Astrocyte of the hippocampus (primary cell): ENCODE results near the gene SDE2.
"Not testable (repeated sequence)": the region's sequence is repeated elsewhere in the genome, so short reads cannot be mapped to it uniquely, and the experiment has no call there.

Experiments used
- DNase-seq: peaks from one replicate; pipeline ENCODE4 v3.0.0; 2011; ENCODE audit warnings: low read depth, low spot score

SDE2 gene

DNA sequence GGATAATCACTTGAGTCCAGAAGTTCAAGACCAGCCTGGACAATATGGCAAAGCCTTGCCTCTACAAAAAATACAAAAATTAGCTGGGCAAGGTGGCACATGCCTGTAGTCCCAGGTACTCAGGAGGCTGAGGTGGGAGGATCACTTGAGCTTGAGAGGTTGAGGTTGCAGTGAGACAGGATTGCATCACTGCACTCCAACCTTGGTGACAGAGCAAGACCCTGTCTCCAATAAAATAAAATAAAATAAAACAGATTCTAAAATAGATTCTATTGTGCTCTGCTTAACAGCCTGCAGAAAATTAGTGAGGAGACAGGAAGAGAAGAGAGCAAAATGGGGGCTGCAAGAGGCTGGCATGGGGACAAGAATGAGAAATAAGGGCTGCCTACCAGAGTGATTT lies 7.5 kb upstream of the SDE2 start:
- DNase-seq = no peak

DNA sequence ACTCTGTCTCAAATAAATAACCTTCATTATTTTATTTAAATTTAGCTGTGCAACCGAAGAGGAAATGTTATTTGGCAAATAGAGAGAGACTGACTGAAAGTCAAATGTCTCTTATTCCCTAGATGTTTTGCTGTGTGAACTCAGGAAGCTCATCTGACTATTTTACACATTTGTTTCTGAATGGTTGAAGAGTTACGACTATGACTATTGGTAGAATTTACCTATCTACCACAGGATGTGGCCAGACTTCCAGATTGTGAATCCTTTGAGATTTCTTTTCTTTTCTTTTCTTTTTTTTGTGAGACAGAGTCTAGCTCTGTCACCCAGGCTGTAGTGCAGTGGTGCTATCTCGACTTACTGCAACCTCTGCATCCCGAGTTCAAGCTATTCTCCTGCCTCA lies 5.3 kb upstream of the SDE2 start:
- no peak for DNase-seq

DNA sequence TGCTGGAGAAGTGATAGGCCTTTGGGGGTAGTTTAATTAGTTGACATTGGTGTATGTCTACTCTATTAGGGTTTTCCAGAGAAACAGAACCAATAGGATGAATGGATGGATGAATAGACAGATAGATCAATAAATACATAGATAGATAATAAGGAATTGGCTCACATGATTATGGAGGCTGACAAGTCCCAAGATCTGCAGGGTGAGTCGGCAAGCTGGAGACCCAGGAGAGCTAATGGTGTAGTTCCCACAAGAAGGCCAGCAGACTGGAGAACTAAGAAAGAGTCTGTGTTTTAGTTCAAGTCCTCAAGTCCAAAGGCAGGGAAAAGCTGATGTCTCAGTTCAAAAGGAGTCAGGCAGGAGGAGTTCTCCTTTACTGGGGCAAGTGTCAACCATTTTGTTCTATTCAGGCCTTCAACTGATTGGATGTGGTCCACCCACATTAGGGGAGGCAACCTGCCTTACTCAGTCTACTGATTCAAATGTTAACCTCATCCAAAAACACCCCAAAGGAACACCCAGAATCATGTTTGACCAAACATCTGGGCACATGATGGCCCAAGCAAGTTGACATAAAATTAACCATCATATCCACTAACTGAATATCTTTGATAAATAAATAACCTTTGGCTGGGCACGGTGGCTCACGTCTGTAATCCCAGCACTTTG lies 4.5 kb upstream of the SDE2 start:
- DNase-seq = no peak

DNA sequence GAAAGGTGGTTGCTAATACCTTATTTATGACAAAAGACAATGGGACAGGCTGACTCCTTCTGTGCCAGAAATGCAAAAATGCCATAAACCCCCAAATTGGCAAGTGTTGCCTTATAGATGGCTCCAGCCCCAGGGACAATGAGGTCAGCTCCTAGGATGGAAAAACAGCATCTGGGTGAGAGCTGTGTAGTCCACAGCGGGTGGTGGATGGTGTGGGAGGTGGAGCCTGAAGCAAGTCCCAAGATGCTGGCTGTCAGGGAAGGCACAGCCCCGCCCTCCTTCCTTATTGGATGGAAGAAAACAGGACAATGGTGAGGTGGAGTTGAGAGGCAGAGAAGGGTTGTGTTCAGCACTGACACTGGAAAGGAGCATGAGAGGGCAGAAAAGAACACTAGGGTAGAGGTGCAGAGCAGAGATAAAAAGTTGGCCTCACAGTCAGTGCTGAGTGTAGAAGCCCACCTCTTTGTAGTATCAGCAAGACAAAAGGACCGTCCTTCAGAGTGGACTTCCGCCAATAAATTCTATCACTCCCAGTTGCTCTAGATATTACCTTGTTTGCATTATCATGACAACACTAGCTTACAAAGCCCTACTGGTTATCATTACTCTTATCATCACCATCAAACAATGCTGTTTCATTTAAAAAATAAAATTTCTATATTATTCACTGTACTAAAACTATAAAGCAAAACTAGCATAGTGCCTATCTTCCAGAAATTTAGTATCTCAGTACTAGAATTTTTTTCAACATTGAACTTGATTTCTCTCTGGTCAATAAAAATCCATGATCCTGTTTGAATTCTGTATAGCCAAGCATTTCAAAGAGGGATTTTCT lies 3.7 kb upstream of the SDE2 start:
- DNase-seq = peak; percentile 56

DNA sequence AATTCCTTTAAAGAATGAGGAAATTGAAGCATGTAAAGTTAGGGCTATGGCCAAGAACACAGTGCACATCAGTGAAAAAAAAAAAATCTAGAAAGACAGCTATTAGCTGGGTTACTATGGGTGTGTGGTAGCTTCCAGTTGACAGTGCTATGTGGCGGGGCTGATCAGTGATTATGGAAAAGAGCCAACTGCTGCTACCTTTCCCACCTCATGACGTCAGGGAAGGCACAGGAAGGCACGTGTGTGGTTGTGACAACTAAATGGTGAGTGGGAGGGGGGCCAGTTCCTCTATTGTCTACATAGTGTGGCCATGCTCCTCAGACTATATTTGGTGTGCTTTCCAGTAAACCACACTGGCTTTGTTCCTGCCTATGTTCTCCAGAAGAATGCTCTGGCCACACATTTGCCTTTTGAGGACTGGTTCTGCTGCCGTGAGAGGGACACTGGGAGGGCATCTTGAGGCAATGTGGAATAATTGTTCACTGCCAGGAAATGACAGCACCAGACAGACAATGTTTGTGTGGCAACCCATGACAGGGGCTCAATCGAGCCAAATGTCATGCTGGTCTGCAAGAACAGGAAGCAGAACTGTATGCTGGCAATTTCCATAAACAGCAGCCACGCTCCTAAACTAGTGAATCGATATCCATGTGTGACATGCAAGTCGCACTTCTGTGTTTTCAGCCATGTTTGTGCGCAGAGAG lies 3.0 kb upstream of the SDE2 start:
- DNase-seq = peak; percentile 70

DNA sequence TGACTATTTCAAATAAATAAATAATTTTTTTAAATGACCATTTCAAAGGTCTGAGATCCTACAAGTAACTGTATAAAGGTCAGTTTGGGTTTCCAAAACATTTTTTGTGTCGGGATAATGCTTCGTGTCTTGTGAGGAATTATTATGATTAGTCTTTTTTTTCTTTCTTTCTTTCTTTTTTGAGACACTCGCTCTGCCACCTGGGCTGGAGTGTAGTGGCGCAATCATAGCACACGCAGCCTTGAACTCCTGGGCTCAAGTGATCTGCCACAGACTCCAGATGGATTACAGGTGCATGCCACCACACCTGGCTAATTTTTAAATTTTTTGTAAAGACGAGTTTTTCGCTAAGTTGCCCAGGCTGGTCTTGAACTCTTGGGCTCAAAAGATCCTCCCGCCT lies 1.9 kb upstream of the SDE2 start:
- DNase-seq = no peak

DNA sequence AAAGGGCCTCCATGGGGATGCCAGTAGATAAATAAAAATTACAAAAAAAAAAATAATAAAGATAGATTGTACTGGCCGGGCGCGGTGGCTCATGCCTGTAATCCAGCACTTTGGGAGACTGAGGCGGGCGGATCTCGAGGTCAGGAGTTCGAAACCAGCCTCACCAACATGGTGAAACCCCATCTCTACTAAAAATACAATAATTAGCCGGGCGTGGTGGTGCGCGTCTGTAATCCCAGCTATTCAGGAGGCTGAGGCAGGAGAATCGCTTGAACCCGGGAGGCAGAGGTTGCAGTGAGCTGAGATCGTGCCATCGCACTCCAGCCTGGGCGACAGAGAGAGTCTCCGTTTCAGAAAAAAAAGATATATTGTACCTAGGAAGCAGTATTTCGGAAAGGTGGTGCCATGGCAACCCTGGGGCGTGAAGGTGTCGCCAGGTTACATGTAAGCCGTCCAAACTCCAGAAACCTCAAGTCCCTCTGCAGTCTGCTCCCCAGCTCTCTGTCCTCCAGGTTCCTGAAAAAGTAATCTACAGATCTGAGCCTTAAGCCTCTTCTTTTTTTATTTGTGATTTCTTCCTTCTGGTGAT lies 1.4 kb upstream of the SDE2 start:
- DNase-seq = not testable (repeated sequence)

DNA sequence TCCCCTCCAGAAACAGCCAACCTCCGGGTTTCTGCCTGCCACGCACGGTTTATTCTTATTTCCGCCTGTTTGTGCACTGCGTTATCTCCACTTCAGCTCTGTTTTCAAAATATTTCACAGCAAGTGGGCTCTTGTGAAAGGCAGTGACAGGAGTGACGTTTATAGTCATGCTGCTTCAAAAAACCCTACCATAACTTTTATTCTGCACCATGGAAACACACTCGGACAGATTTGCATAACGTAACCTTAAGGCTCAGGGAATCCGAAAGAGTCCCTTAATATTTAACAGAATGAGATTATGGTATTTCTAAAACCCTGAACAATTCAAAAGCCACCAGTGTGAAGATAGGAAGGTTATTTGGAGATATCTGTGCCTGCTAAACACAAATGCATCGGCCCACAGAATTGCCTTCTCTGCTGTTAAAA lies 782 bp upstream of the SDE2 start:
- DNase-seq = no peak

DNA sequence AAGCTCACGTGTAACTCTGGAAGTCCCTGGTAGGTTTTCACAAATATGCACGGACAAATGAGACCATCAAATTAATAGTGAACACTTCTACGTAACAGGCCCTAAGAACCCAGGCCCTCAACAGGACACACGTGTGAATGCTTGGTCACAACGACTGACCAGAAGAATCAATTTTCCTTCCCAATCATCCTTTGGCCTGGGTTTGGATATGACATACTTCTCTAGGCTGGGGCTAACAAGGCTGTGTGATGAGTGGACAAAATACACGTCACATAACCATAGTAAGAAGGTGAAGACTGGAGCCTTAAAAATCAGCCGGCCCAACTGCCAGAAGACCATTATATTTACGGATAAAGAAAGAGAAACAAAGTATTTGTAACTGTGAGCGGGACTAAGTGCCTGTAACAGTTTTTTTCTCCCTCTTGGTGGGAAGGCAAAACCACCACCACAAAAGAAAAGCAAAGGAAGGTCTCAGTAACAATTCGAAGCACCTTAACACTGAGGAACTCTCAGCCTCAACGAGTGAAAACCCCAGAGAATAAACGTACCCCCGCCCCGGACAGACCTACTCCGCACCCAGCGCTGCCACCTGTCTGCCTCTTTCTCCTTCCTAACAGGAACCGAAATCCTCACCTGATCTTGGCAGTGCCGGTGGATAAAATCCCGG lies 450 bp downstream of the SDE2 start:
- peak; percentile 29 for DNase-seq

DNA sequence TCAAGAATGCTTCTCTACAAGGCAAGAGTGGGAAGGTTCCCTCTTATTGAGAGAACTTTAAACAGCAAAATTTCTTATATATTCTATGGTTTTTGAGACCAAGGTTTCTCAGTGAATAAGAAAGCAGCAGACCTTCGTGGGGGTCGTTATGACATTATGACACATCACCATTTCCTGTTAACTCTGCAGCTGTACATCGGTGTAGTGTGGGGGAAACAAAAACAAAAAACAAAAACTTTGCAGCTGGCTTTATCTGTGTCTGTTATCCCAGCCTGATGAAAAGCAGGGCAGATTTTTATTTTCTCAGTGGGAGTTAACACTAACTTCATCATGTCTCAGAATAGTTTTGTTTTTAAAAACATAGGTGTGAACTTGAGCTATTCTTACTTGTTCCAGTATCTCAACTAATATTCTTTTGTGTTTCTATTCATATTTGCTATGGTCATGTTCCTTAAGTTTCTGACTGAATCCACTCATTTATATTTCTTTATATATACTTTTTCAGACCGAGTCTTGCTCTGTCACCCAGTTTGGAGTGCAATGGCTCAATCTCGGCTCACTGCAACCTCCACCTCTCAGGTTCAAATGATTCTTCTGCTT lies 2.1 kb downstream of the SDE2 start:
- no peak for DNase-seq

DNA sequence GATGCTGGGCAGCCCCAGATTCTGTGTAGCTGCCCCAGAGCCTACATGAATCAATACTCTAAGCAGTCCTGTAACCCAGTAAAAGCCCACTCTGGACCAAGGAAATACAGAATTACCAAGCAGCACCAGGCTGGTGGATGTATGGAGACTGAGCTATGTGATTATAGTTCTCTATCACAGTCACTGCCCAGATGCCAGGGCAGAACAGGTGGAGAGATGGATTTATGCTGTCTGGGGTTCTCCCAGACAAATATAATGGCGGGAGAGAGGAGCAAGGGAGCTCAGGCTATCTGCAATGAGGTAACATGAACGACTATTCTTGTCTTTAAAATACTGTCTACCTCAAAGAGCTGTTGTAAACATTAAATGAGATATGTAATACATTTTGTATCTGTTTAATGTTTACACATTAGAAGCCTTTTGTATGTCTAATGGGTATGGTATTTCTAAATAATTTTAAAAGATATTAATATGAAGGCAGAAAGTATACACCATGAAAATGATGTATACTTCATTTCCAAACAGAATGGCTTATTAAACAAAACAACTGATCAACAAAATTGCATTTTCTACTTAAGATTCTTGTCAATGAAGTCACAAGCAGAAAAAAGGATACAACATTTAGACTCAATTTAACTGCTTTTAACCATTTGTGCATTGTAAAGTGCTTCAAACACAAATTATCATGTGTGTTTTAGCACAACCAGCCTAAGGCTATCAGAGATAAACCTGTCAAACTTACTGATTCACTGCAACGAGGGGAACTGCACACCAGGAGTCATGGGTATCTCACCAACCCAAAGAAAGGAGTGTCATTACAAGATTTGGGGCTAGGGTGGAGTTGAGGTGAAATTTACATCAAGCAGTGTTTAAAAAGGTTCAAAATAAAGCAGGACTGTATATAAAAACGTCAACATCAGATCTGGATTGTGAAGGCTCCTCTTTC lies 3.0 kb downstream of the SDE2 start:
- DNase-seq = no peak

DNA sequence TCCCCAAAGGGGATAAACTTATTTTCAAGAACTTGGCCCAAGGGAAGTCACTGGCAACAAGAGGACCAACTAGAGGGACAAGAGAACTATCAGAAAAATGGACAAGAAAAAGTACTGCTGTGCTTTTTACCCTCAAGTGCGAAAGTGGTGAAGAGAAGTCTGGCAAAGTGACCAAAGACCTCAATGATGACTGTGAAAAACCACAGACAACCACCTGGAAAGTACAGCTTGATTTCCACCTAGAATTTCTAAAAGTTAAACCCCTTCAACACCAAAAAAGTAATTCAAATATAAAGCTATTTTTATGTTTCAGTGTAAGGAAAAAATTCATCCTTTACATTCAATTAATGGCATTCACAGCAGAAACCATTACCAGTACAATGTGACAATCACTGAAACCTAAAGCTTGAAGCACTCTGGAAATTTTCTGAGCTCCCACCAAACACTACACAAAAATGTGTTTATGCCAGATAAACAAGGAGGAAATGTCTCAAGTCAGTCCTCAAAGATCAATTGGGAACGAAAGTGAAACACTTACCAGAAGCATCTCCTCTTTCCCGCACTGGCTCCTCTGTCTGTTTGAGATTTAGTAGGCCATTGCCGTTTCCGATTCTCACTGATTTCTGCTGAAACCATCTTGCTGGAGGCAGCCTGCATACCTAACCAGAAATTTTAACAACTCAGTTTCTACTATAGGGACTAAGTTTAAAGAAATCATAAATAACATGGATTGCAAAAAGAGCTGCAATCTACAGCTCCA lies 8.3 kb downstream of the SDE2 start:
- no peak for DNase-seq

DNA sequence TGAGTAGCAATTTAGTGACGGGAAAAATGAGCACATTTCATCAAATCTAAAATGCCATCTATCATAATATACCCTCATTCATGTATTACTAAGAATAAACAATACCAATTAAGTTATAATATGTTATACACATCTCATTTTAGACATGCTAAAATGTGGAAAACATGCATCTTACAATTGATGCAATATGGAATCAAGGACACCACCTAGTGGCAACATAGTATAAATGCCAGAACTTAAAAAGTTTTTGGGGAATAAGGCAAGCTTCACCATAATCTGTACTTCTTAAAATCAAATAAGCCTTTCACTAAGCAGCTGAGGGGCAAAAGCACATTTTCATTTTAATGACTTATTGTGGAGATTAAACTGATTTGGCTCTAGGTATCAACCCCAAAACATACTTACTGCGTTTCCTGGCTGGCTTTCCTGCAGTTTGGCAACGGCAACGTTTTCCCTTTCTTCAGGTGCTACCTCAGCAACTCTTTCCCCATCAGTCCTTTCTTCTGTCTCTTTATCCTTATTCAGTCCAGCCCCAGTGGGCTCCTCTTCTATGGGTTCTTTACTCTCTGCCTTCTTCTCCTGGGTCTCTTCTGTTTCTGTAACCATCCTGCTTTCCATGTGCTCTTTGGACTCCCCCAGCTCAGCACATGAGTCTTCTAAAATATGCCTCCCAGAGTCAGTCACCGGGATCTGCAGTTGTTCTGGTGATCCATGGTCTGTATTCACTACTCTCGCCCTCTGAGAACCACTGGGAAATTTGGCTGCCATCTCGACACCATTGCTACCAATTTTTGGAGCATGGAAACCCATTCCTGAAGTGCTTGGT lies 11.4 kb downstream of the SDE2 start:
- DNase-seq = peak; percentile 48

DNA sequence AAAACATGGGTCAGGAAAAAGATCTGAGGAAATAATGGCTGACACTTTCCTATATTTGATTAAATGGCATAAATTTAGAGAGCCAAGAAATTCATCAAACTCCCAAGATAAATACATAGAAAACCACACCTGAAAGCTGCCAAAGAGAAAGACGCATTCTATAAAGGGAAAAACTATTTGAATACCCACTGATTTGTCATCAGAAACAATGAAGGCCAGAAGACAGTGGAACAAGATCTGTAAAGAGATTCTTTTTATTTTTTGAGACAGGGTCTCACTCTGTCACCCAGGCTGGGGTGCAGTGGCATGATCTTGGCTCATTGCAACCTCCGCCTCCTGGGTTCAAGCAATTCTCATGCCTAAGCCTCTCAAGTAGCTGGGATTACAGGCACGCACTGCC lies 17.4 kb downstream of the SDE2 start:
- DNase-seq = no peak

DNA sequence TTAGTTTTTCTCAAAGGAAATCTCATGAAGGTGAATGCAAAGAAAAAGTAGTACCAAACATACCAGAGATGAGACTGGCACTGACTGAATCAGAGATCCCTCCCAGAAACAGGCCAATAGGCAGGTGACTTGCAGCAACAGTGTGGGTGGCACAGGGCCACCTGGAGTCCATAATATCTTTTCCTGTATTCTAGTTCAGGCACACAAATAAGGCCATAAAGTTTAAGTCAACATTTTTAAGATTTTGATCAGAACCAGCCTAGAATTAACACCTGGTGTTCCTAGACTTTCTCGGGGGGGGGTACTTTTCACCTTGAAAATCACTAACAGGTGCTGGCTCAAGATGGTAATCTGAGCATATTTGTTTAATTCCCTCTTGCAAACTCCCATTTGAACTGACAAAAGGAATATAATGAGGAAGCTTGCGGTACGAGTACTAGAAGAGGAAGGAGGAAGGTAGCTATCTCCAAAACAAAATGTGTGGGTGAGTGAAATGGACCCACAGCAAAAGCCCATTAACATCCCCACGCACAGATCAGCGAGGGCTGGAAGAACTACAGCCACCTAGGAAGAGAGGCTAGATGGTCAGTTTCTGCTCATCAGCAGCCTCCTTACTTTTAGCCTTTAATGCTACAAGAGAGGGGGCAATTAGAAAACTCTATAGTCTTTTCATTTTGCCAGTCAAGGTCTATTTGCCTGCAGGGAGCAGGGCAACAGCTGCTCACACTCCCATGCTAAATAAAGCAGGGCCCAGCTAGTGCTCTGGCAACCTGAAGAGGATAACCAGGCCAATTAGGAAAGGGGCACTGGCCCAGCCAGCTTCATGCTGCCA lies 18.9 kb downstream of the SDE2 start:
- DNase-seq = no peak

DNA sequence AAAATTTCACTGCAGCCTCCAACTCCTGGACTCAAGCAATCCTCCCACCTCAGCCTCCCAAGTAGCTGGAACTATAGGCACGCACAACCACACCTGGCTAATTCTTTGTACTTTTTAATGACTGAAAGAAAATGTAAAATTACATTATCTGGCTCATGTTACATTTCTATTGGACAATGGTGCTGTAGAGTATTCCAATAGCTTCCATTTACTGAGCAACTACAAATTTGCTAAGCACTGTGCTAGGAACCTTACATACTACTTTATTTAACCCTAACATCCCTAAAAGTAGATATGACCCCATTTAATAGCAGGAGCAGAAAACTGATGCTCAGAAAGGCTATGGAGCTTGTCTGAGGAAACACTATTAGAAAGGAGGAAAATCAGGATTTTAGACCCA lies 19.7 kb downstream of the SDE2 start:
- DNase-seq = no peak

DNA sequence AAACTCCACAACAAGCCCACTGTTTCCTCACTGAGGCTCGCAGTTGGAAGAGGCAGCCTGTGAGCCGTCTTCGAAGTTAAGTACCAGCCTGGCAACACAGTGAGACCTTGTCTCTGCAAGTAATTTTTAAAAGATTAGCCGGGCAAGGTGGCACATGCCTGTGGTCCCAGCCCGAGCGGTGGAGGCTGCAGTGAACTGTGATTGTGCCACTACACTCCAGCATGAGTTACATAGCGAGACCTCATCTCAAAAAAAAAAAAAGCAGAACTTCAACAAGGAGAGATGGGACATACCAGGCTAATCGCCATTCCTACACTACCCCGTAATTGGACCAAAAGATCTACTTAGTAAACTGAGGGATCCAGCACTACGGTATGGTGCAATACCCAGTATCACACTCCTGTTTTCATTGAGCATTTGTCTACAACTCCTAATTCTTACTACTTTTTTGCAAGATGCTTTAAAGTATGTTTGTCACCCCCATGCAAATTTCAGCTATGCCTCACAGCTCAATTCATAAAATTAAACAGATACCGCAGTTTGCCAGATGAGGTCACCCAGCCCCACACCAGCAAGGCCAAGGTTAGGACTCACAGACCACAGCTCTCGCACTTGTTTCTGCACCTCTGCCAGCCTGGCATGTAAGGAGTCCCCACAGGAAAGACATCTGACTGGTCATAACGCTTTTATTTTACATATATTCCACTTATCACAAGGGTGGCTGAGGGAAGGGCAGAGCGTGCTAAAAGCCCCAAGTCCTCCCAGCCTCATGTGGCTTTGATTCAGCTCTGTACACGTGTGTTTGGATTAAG lies 21.0 kb downstream of the SDE2 start:
- no peak for DNase-seq
